Inferior parietal cortex (tissue), 1 donor: Measurements from ENCODE around the gene CDC42SE1.
A peak's percentile ranks its signal among the peaks of the same experiment; 100 is the strongest.

Experiments used
- DNase-seq: peaks from one replicate; pipeline ENCODE4 v3.0.0-alpha.2; 2016; ENCODE audit errors: extremely low spot score

CDC42SE1 gene

DNA sequence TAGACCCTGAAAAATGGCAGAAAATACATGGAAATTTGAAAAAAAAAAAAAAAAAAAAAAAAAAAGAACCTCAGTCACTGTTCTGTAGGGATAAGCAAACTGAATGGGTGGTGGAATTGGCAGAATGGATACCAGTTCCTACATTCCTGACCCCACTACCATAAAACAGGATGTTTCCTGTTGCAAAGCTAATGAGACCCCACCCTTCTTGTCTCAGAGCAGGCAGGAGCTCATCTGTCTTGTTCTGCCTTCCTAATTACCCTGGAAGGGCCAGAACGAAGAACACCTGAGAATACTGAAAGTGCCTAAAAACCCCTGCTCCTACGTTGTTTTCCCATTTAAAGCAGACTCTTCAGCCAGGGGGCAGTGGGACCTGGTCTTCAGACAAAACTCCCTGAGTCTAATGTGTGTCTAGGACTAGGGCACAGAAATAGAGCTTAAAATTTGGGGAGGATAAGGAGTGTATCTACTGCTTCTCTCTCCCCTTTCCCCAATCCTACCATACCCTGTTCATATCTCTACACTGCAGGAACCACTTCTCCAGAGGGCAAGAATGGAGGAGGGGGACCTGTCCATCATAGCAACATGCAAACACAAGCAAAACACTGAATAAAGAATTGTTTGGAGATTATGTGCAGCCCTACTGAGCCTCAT lies 7.9 kb downstream of the CDC42SE1 start:
- no peak for DNase-seq

DNA sequence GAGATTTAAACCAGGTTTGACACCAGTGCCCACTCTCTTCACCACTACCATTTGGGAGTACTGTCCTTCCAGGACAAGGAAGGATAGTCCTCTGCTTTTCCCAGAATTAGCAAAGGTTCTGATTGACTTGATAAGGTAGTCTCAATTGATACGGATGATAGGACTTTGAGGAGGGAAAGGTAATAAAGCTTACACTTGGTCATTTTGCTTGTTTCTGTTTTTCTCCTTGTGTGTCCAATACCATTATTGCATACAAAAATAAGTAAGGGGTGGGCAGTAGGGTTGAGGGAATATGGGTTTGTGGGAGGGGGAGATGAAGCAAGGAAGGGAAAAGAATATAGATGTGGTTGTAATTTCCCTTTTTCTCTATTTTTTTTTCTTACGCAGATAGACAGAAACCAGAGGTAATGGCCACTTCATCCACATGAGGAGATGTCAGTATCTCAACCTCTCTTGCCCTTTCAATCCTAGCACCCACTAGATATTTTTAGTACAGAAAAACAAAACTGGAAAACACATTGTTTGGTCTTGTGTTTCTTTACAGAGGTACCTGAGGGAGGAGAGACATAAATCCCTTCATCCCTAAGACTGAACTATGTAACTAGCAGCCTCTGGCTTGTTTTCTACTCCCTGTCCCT lies 9.3 kb downstream of the CDC42SE1 start:
- DNase-seq = no peak

DNA sequence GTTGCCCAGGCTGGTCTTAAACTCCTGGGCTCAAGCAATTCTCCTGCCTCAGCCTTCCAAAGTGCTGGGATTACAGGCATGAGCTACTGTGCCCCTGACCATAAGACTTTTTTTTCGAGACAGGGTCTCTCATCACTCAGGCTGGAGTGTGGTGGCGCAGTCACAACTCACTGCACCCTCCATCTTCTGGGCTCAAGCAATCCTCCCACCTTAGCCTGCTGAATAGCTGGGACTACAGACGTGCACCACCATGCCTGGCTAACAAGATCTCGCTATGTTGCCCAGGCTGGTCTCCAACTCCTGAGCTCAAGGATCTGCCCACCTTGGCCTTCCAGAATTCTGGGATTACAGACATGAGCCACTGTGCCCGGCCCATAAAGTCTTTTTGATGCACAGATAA lies 10.0 kb downstream of the CDC42SE1 start:
- no peak for DNase-seq

DNA sequence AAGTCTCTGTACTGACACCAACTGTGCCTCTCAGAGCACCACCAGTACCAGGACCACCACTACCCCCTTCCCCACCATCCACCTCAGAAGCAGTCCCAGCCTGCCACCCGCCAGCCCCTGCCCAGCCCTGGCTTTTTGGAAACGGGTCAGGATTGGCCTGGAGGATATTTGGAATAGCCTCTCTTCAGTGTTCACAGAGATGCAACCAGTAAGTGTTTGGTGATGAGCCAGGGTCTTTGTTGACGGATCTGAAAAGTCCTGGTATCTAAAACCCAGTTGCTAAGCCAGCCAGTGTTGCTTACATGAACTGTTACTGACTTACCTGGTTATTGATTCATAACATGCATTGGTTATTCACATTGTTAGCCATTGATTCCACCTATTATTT lies 10.8 kb downstream of the CDC42SE1 start:
- DNase-seq = no peak

DNA sequence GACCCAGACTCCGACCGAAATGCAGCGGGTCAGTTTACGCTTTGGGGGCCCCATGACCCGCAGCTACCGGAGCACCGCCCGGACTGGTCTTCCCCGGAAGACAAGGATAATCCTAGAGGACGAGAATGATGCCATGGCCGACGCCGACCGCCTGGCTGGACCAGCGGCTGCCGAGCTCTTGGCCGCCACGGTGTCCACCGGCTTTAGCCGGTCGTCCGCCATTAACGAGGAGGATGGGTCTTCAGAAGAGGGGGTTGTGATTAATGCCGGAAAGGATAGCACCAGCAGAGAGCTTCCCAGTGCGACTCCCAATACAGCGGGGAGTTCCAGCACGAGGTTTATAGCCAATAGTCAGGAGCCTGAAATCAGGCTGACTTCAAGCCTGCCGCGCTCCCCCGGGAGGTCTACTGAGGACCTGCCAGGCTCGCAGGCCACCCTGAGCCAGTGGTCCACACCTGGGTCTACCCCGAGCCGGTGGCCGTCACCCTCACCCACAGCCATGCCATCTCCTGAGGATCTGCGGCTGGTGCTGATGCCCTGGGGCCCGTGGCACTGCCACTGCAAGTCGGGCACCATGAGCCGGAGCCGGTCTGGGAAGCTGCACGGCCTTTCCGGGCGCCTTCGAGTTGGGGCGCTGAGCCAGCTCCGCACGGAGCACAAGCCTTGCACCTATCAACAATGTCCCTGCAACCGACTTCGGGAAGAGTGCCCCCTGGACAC lies 11.3 kb downstream of the CDC42SE1 start:
- DNase-seq = no peak

DNA sequence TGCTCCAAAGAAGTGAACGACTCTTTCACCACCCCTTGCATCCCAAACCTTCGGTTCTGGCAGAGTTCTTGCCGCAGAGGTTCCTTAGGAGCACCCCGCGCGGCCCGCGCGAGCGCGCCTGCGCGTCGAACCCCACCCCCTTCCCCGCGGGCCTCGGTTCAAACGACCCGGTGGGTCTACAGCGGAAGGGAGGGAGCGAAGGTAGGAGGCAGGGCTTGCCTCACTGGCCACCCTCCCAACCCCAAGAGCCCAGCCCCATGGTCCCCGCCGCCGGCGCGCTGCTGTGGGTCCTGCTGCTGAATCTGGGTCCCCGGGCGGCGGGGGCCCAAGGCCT lies 11.9 kb downstream of the CDC42SE1 start, which contains the start of gene C1orf56:
C1orf56 (plus strand) TSS at position 161 of the 334 bp plus-strand sequence; CDS start at position 258, 97 bp downstream.
- peak; percentile 77 for DNase-seq

DNA sequence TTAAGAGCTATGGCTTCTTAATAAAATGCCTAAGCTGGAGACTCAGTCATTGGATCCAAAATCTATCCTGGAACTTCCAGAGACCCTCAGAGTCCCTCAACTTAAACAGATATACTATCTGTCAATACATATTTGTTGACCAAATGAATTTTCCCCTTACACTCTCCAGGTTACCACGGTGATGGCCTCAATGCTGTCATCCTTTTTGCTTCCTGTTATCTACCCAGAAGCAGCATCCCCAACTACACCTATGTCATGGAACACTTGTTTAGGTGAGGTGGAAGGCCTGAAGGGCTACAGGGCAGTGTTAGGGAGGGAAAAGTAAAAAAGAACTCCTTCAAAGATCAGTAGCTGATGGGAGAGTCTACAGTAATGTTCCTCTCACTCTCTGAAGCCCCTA lies 16.3 kb downstream of the CDC42SE1 start:
- no peak for DNase-seq

DNA sequence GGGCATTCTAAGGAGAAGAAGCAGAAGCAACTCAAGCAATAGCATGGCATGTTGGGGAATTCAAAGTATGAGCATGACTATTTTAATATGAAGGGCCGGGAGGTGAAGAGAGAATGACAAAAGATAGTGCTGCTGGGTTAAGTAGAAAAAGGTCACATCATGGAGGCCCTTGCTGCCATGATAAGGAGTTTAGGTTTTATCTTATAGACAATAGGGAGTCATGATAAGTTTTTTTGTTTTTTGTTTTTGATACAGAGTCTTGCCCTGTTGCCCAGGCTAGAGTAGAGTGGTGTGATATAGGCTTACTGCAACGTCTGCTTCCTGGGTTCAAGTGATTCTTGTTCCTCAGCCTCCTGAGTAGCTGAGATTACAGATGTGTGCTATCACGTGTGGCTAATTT lies 19.9 kb downstream of the CDC42SE1 start:
- DNase-seq = no peak

DNA sequence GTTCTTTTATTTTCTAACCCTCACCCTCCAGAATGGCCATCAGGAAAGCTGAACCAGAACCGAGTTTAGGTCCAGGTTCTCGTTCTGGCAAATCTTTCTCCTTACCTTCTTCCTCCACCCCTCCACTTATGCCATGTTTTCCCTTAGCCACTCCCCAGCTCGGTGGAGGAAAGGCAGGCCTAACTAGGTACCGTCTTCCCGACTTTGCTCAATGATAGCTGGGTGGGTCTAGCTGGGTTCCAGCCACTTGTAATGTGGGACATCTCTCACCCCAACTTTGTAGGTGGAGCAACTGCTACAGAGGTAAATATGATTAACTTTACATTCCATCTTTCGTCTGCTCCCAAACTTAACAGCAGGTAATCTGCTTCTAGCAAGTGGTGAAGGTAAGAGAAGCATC lies 22.4 kb downstream of the CDC42SE1 start:
- no peak for DNase-seq

DNA sequence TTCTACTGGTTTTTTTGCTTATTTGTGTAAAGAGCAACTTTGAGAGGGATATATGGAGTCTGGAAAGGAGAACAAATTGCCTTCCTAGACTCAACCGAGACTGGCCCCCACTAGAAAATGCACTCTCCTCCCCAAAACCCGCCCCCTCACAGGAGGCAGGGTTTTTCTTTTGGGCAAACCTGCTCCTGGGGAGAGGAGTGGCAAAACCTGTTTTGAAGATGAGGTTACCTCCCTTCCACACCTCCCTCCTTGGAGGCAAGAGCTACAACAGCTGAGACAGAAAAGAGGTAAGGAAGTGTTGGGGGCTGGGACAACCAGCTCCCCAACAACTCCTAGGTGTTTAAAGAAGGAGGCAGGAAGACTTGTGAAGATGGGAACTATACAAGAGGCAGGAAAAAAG lies 23.1 kb downstream of the CDC42SE1 start, which contains the start of gene BNIPL:
BNIPL (plus strand) TSS at position 231 of the 400 bp plus-strand sequence; CDS start at position 371, 140 bp downstream.
- no peak for DNase-seq

DNA sequence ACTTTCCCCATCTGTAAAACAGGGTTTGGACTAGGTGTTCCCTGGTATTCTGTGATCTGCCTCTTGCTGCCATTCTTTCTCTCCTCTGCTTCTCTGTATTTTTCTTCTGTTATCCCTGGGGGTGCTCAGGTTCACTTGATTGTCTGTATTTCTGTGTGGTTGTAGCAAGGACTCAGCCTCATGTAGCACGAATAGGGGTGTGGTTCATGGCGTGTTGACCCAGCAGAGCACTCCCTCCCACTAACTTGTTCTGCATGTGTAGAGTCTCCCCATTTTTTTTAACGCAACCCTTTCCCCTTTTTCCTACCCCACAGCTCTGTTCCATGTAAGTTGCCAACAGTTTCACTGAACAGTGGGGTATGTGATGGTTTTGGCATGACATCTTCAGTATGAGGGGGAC lies 24.3 kb downstream of the CDC42SE1 start:
- no peak for DNase-seq

DNA sequence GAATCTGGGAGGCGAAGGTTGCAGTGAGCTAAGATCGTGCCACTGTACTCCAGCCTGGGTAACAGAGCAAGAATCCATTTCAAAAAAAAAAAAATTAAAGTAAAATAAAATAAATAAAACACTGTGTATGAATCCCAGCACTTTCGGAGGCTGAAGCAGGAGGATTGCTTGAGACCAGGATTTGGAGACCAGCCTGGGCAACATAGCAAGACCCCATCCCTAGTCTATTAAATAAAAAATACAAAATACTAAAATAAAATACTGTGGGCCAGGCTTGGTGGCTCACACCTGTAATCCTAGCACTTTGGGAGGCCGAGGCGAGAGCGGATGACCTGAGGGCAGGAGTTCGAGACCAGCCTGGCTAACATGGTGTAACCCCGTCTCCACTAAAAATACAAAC lies 27.3 kb downstream of the CDC42SE1 start:
- DNase-seq = no peak

DNA sequence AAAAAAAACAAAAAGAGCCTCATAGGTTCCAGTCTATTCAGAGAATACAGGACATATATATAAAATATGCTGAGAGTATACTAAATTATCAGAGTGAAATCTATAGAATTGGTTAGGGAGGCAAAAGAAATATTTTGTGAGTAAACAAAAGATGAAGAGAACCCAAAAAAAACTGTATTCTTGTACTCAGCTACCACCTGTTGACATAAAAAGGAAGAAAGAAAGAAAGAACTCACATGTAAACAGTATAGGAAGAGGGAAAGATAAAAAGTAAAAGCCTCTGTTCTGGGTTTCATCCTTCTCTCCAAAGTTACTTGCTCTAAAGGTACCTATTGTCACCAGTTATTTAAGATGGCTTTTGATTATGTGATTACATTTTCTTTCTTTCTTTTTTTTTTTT lies 33.0 kb downstream of the CDC42SE1 start:
- DNase-seq = no peak

DNA sequence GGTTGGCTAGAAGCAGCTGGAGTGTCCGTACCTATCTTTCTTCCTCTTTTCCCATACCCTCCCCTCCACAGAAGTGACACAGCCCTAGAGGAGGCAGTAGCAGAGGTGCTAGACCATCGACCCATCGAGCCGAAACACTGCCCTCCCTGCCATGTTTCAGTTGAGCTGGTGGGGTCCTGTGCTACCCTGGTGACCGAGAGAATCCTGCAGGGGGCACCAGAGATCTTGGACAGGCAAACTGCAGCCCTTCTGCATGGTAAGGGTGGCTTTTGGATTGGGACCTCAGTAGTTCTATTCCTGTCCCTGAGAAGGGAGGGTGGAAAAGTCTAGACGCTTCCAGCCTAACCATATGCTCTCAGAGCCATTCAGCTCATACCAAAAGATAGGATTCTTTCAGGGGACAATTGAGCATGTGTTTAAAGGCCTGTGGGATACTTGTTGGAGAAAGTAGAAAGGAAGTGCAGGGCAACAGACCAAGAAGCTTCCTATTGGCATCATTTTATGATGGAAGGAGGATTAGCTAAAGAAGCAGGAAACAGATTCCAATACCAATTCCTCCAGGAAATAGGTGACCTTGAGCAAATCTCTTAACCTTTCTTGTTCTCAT lies 34.8 kb downstream of the CDC42SE1 start:
- peak; percentile 83 for DNase-seq

DNA sequence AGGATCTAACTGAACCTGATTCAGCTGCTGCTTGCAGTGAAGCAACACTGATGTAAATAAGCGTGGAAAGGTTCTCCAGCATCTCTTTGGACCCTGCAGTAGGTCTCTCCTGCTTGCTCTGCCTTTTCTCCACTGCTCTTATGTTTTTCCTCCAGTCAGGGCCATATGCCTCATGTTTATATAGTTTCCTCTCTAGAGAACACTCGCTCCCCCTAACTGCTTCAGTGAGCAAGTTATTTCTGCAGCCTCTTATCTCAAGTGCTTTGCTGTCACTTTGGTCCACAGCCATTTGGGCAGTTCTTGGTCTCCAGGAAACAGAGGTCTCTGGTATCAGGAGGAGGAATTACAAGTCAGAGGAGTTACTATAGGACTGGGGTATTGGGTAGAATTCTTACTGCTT lies 45.9 kb downstream of the CDC42SE1 start:
- no peak for DNase-seq

DNA sequence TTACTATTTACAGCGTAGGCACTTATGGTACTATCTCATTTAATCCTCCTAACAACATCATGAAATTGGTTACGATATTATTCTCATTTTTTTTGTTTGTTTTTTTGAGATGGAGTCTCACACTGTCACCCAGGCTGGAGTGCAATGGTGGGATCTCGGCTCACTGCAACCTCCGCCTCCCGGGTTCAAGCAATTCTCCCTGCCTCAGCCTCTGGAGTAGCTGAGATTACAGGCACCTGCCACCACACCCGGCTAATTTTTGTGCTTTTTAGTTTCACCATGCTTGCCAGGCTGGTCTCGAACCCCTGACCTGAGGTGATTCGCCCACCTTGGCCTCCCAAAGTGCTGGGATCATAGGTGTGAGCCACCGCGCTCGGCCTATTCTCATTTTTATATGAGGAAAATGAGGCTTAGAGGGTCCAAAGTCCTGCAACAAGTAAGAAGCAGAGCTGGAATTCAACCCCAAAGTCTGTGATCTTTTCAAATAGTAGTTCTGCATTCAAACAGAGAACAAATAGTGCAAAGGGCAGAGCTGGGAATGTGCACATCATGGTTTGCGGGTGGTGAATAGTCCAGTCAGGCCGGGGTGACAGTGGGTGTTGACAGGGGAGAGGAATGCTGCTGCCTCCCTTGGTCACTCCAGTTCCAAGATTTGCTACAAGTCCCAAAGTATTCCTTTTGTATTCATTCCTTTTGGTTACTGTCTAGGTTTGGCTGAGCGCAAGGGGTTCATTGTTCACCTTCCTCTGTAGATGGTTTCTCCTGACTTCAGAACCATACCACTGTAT lies 46.5 kb downstream of the CDC42SE1 start:
- no peak for DNase-seq

DNA sequence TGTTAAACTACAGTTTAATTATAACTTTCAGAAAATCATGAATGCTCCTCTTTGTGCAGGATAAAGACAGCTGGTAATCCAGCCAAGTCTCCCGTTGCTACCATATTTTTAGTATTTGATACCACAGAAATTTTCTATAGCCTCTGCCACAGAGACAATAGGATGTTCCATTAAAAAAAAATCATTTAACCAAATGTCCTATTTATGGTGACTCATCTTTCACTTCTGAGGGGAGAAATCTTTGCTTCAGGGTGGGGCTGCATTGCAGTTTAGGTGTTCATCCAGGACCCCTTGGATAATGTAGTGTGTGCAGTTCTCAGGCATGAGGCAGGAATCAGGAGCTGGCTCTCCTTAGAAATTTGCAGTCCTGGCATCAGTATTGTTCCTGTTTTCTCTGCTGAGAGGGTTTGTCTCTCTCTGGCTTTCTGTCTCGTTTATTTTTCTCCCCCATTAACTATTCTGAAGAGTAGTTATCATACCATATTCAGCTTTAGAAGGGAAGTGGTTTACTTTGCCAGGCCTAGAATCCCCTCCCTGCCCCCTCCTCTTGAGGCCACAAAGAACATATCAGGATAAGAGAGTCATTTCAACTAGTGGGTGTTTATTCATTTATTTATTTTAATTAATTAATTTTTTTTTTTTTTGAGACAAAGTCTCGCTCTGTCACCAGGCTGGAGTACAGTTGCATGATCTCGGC lies 48.1 kb downstream of the CDC42SE1 start:
- no peak for DNase-seq

DNA sequence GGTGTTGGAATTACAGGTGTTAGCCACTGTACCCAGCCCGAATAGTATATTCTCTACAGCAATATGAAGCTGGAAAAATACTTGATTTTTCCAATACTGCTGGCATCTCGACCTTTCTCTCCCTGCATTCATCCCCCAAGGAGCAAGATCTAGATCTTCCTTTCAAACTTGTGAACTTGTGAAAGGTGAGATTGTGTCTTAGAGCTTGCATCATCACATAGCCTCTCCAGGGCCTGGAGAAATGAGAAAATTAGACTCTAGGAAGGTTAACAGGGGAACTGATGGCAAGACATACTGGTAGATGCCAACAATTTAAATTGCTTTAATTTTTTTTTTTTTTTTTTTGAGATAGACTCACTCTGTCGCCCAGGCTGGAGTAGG lies 49.1 kb downstream of the CDC42SE1 start:
- no peak for DNase-seq

DNA sequence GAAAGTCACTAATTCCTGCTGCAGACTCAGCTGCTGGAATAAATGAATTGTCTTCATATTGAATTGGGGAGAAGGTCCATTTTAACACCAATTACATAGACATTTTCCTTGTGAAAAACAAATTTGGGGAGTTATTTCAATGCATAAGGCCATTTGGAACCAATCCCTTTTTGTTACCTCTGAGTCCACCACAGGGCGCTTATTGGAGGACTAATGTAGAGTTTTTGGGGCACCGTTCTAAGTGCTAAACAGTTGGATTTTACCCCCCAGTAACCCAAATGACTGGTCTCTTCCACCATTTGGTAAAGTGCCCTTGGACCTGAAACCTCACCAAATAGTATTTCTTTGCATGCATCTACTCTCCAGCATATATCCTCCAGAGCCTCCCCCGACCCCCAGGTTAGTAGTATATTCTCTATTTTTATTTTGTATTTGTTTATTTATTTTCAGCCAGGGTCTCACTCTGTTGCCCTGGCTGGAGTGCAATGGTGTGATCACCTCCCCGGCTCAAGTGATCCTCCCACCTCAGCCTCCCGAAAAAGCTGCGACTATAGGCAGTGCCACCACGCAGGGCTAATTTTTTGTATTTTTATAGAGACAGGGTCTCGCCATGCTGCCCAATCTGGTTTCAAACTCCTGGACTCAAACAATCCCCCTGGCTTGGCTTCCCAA lies 49.6 kb downstream of the CDC42SE1 start:
- DNase-seq = no peak

DNA sequence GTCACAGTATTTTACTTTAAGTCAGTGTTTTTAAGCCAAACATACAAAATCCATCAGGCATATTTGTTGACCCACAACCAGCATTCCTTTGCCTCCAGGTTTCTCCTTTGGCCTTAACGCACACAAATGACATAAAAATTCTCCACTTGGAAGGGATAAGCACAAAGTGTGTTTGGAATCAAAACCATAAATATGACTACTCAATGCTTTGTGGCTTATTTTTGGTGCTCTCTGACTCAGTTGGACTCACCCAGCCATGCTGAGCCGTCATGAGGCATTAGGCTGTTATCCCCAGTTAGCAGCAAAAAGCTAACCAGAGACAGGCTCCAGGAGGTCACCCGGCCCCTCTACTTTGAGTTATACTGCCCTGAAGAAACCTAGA lies 50.2 kb downstream of the CDC42SE1 start:
- no peak for DNase-seq
